Stimulated activated CD4-positive, alpha-beta T cell treated with anti-CD3 and anti-CD28 coated beads, TNF-alpha, amount 100 ng/mL, for 24 hours (primary cell): ENCODE results near the gene KRT2.

Experiments used
- DNase-seq, 3 experiments: peaks; one replicate each; pipeline ENCODE4 v3.0.0-alpha.2; 2020; ENCODE audit warnings: low read depth in 3 of 3

KRT2 gene

DNA sequence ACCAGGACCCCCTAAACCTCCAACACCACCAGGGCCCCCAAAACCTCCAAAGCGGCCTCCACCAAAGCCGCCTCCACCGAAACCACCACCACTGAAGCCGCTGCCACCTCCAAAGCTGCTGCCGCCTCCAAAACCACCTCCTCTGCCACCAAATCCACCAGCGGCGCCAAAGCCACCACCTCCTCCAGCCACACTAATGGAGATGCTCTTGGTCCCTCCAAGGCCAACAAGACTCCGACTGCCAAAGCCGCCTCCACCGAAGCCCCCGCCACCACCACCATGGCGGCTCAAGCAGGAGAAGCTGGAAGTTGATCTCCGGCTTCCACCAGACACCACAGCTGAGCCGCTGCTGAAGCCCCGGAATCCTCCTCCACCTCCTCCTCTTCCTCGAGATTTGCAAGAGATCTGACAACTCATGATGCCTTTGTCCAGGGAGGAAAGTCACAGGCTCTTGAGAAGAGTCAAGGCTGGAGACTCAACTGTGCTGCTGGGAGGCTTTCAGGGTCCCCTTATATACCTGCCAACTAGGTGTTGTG lies at the start of gene KRT2:
Gene KRT2, minus strand, starts transcription at position 486 of the 536 bp plus-strand sequence. Its CDS starts 69 bp downstream, at position 417.
- no peak for DNase-seq

DNA sequence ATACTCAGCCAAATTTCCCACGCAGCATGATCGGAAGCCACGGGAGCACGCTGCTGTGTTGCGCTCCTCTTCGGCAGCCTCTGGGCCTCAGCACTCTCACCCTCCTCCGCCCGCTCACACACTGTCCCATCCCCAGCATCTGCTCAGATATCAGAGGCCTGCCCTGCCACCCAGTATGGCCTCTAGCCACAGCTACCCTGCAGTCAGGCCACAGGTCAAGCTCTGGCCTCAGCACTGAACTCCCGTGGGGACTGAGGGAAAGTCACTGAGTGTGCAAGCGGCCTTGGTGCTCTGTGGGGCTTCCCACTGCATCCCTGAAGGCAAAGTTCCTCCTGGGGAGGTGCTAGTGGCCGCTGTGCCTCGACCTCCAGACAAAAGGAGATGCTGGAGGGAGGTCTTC lies 49.3 kb upstream of the KRT2 start:
- no peak for DNase-seq

GRCh38 chr12:52699960-52700359 lies 47.9 kb upstream of the KRT2 start:
- no peak for DNase-seq

- DNase-seq: no peak
Observed at GRCh38 chr12:52699373-52699772, 47.4 kb upstream of the KRT2 start.

- no peak for DNase-seq
Observed at GRCh38 chr12:52698651-52699340, 46.8 kb upstream of the KRT2 start.

GRCh38 chr12:52697058-52697582 lies 45.1 kb upstream of the KRT2 start:
- DNase-seq: no peak

- DNase-seq: no peak
Observed at GRCh38 chr12:52696588-52696987, 44.6 kb upstream of the KRT2 start.

DNA sequence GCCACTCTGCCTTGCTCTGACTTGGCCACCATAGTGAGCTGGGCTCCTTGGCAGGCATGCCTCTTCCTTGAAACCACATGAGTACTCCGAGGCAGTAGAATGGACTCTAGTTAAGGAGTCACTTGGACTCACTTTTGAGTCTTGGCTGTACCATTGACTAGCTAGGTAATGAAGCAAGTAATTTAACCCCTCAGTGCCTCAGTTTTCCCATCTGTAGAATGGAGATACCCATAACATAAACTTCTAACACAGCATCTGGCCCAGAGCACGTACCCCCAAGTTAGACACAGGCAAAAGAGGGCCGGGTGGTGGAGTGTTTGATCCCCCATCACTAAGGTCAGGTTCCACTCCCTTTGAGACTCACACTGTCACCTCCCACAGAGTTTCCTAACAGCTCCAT lies 43.0 kb upstream of the KRT2 start:
- no peak for DNase-seq

- no peak for DNase-seq
Observed at GRCh38 chr12:52694151-52694550, 42.1 kb upstream of the KRT2 start.

DNA sequence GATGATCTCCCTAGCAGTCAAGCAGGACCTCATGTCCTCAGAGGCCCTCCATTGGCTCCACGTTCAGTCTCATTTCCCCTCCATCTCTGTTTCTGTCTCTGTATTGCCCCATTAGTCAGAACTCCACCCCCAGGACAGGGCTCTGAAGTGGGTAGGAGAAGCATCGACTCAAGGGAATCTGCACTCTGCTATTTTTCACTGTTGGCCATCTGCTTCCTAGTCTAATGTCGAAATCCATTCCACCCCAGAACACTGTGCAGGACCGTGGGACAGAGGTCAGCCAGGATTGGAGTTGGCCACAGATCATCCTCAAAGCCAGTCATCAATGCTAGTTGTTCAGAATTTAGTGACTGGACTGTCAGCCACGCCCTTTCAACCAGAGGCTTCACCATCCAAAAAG lies 41.2 kb upstream of the KRT2 start:
- no peak for DNase-seq

DNA sequence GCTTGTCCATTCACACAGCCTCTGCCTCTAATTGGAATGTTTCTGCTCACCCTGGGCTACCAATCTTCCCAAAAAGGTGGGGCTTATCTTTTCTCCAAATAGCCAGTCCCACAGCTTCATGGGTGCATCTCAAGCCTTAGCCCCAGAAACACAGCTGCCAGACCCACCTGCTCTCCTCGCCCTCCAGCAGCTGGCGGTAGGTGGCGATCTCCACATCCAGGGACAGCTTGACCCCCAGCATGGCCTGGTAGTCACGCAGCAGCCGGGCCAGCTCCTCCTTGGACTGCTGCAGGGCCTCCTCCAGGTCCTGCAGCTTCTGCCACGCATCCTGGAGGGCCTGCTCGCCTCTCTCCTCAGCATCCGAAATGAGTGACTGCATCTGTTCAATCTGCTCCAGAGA lies 40.2 kb upstream of the KRT2 start:
- DNase-seq: no peak

DNA sequence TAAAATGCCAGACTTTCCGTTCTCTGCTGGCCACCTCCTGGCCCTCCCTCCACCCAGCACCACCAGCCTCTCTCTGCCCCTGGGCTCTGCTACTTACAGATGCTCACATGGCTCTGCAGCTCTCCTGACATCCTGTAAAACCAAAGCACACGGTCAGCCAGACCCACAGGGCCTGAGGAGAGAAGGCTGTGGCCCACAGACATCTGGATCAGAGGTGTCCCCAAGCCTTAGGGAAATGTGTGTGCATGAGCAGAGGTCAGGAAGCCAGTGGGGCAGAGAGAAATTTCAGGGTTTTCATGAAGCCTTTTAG lies 39.8 kb upstream of the KRT2 start:
- DNase-seq: no peak

- DNase-seq: peak; percentile 21 to 44 (median 23)
Observed at GRCh38 chr12:52691076-52691840, 39.2 kb upstream of the KRT2 start.

DNA sequence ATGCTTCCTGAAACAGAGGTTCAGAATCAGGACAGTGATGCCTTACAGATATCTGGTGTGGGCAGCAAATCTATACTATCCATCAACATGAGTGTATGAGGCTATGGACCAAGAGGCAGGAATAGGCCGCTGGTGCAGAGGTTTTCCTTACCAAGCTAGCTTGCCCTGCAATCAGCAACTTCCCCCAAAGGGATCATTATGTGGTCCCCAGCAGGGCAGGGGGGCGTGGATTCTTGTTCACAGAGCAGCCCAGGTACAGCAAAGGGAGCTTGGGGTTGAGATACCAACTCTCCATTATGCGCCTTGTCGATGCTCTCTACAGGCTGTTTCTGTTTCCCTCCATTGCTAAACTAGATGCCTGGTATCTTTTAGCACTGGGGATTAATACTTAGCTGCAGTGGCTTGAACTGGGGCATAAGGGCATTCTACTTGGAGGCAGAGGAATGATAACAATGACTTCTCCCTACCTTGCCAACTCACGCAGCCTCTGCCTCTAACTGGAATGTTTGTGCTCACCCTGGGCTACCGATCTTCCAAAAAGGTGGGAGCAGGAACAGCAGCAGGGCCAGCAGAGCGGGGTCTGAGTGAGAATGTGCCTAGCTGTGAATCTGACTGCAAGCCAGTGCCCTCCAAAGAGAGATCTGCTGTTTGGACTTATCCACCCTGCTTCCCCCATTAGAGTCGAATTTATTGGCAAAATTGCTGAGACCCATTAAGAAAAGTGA lies 38.5 kb upstream of the KRT2 start:
- no peak for DNase-seq

DNA sequence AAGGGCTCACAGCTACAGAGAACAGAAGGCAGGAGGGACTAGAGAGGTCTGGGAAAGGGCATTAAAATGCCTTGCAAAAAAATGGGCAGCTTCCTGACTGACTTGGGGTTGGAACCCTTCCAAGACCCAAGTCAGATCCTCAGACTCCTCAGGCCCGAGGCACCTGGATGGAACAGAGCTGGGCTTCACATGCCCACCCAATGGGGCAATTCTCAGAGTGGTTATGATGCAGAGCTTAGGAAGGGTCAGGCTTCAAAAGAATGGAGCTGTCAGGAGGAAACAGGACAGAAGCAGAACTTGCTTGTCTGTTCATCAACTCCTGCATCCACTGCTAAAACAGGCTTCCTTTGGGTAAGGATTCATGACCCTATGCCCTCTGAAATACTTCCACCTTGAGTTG lies 37.9 kb upstream of the KRT2 start:
- DNase-seq: no peak

GRCh38 chr12:52689239-52689638 lies 37.2 kb upstream of the KRT2 start:
- DNase-seq: no peak

DNA sequence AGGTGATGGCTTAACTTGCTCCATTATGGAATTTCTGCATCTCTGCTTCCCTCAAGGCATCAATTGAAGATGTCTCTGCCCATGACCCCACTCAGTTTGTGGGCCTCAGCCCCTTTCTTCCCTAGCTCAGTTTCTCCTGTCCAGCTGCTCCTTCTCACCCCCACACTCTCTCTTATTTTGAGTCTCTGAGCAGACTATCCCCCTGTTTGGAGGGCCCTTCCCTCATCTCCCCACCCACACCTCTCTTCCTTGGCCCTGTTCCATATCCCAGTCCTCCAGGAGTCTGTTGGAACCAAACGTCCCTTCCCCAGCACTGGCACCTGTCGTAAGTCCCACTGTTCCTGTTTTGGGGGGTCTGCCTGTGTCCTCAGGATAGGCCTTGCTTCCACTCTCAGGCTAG lies 36.5 kb upstream of the KRT2 start:
- no peak for DNase-seq

DNA sequence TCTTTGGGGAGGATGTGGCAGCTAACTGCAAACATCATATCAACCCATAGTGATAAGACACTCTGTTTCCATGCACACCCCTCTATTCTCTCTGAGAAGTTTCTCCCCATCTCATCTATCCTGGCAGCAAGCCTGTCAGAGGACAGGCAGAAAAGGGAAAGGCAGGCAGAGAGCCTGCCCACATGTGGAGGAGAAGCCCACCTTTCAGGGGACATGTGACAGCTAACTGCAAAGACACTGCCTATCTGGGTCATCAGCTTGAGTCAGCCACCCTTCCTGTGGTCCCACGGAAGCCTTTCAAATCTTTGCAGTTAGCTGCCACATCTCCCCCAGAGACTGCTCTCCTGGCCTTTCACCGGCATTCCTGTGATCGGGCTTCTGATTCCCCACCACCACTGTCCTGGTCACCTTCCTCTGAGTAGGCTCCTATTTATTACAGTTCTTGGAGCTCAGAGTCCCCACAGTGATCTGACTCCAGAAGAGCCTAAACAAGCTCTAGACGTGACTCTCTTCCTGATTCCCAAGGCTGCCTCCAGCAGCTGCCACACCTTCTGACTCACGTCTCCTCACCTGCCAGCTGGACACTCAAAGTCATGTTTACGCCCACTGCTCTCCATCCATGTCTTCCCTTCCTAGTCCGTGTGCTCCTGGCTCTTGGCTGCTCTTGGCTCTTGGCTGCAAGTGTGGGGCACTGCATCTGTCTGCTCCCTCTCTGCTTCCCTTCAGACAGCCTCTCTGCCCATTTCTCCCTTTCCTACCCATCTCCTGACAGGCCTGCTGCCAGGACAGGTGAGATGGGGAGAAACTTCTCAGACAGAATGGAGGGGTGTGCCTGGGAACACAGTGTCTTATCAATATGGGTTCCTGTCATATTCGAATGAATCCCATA lies 35.7 kb upstream of the KRT2 start:
- DNase-seq: no peak

DNA sequence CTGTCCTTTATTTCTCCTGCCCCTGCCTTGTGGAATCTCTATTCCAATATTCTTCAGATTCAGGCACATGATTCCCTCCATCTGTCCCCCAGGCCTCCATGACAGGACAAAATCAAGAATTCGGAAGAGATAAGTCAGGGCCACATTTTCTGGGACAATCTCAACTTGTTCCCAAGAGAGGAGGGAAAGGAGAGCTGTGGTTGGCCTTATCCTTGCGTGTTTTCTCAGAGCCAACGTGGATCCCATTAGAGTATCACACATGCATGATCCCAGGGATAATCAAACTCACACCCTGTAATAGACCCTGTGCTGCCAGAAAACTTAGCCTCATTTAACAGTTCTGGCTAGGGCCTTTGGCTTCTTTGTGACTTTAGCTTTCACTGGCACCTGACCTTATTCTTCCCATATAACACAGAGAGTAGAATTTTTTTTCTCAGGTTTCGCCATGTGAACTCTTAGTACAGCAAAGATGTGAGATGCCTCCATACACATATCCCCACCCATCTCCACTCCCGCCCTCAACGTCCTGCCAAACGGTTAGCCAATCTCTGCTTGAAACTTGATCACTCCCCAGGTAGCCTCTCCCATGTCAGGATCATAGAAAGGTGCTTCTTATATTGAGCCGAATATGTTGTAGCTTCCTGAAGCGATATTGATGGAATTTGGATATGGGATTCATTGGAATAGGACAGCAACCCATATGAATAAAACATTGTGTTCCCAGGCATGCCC lies 34.9 kb upstream of the KRT2 start:
- DNase-seq: no peak

- DNase-seq: no peak
Observed at GRCh38 chr12:52686063-52686462, 34.1 kb upstream of the KRT2 start.

GRCh38 chr12:52685406-52685890 lies 33.4 kb upstream of the KRT2 start:
- DNase-seq: no peak
